Neural progenitor cell (in vitro differentiated cells): ENCODE measurements around the gene RMP24.

Source experiments
- DNase-seq: peaks from one replicate; pipeline ENCODE4 v3.0.0-alpha.2; 2016; ENCODE audit warnings: low spot score
- H2AFZ ChIP-seq: fragments of 200-600 bp; sonication (generic); replicated peaks from 2 replicates; pipeline ENCODE4 v1.6.1; 2016; ENCODE audit warnings: antibody characterized with exemption
- H3F3A ChIP-seq: fragments of 200-600 bp; sonication (generic); 2 replicates; pipeline ENCODE4 v1.6.1; 2016; ENCODE audit warnings: antibody characterized with exemption, low read depth
- H3K27ac ChIP-seq: fragments of 200-600 bp; sonication (generic); 2 replicates; pipeline ENCODE4 v1.5.1; 2016; ENCODE audit warnings: mild to moderate bottlenecking
- H3K27me3 ChIP-seq: fragments of 200-600 bp; sonication (generic); 2 replicates; pipeline ENCODE4 v1.6.1; 2016; ENCODE audit warnings: mild to moderate bottlenecking, moderate library complexity
- H3K36me3 ChIP-seq: fragments of 200-600 bp; sonication (generic); 2 replicates; pipeline ENCODE4 v1.5.1; 2016
- H3K4me1 ChIP-seq: fragments of 200-600 bp; sonication (generic); 2 replicates; pipeline ENCODE4 v1.6.1; 2016; ENCODE audit warnings: mixed run types
- H3K4me2 ChIP-seq: fragments of 200-600 bp; sonication (generic); 2 replicates; pipeline ENCODE4 v1.6.1; 2016
- H3K4me3 ChIP-seq: fragments of 200-600 bp; sonication (generic); 2 replicates; pipeline ENCODE4 v1.5.1; 2016
- H3K79me2 ChIP-seq: fragments of 200-600 bp; sonication (generic); 2 replicates; pipeline ENCODE4 v1.6.1; 2016; ENCODE audit warnings: low read depth
- H3K9ac ChIP-seq: fragments of 200-600 bp; sonication (generic); 2 replicates; pipeline ENCODE4 v1.6.1; 2016
- H3K9me3 ChIP-seq: fragments of 200-600 bp; sonication (generic); 2 replicates; pipeline ENCODE4 v1.5.1; 2016; ENCODE audit warnings: low read depth
- H4K20me1 ChIP-seq: fragments of 200-600 bp; sonication (generic); 2 replicates; pipeline ENCODE4 v1.6.1; 2016; ENCODE audit warnings: low read depth
- H3K27ac Mint-ChIP-seq: 3 replicates; pipeline ENCODE4 v1.8.0; 2021; ENCODE audit warnings: mixed read lengths
- H3K27me3 Mint-ChIP-seq: 2 replicates; pipeline ENCODE4 v1.8.0; 2022; ENCODE audit warnings: low read depth, mild to moderate bottlenecking, inconsistent platforms, moderate library complexity, mixed read lengths; ENCODE audit not compliant: insufficient read depth
- H3K36me3 Mint-ChIP-seq: 3 replicates; pipeline ENCODE4 v1.8.0; 2021; ENCODE audit warnings: mixed read lengths
- H3K4me1 Mint-ChIP-seq: 3 replicates; pipeline ENCODE4 v1.8.0; 2021; ENCODE audit warnings: mixed read lengths
- H3K4me3 Mint-ChIP-seq: 3 replicates; pipeline ENCODE4 v1.8.0; 2021; ENCODE audit warnings: mild to moderate bottlenecking, moderate library complexity, mixed read lengths
- H3K9me3 Mint-ChIP-seq: 3 replicates; pipeline ENCODE4 v1.8.0; 2020; ENCODE audit warnings: mixed read lengths
- EZH2 ChIP-seq: fragments of 200-600 bp; sonication (generic); IDR thresholded peaks from 2 replicates; pipeline ENCODE4 v1.6.1; 2017; ENCODE audit warnings: antibody characterized with exemption, mild to moderate bottlenecking, moderate library complexity
- EZH2phosphoT487 ChIP-seq: fragments of 200-600 bp; sonication (generic); IDR thresholded peaks from 2 replicates; pipeline ENCODE4 v1.6.1; 2017; ENCODE audit warnings: antibody characterized with exemption
- TF ChIP-seq, protein P1 (sequence below): fragments of 200-600 bp; sonication (generic); IDR thresholded peaks from 2 replicates; pipeline ENCODE4 v1.5.1; 2017; ENCODE audit warnings: antibody characterized with exemption, mild to moderate bottlenecking

RMP24 gene

DNA sequence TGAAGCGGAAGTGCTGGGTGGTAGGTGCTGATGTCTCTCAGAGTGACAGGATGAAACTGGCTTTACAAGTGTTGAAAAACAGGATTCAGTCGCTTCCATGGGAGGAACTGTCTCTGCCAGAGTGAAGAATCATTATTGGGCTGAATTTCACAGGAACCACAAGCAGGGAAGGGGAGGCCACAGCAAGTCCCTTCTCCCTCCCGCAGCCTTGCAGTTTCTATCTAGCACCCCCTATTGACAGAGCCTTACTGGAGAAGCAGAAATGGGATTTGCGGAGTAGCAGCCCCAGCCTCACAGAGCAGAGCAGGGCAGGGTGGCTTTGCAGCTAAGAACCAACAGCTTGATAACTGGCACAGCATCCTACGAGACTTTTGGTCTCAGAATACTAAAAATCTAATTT is 33.3 kb upstream of the RMP24 start:
- Histone ChIP-seq H3F3A (no peaks in the 10 kb centered on the region), H3K36me3 (no peaks in the 10 kb centered on the region), H3K4me2 (no peak overlapping the region), H3K79me2 (no peaks in the 10 kb centered on the region), H3K9me3 (no peaks in the 10 kb centered on the region), H3K27ac (no peak overlapping the region), H3K4me3 (no peak overlapping the region), H3K9ac (no peak overlapping the region), H3K4me1 (no peaks in the 10 kb centered on the region), H3K27me3 (no peaks in the 10 kb centered on the region), H4K20me1 (no peaks in the 10 kb centered on the region), H2AFZ (peak overlapping the region; percentile 23)
- peak; percentile 62 for DNase-seq
- H3K27me3 Mint-ChIP-seq, result peaks cover 7% of the 10 kb centered on the region
- H3K4me1 Mint-ChIP-seq, result peaks cover 5% of the 10 kb centered on the region
- H3K9me3 Mint-ChIP-seq, result peaks cover 2% of the 10 kb centered on the region
- no peak overlapping the region for H3K27ac Mint-ChIP-seq
- TF ChIP-seq, protein P1, sequence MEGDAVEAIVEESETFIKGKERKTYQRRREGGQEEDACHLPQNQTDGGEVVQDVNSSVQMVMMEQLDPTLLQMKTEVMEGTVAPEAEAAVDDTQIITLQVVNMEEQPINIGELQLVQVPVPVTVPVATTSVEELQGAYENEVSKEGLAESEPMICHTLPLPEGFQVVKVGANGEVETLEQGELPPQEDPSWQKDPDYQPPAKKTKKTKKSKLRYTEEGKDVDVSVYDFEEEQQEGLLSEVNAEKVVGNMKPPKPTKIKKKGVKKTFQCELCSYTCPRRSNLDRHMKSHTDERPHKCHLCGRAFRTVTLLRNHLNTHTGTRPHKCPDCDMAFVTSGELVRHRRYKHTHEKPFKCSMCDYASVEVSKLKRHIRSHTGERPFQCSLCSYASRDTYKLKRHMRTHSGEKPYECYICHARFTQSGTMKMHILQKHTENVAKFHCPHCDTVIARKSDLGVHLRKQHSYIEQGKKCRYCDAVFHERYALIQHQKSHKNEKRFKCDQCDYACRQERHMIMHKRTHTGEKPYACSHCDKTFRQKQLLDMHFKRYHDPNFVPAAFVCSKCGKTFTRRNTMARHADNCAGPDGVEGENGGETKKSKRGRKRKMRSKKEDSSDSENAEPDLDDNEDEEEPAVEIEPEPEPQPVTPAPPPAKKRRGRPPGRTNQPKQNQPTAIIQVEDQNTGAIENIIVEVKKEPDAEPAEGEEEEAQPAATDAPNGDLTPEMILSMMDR, result peak; percentile 63
- no peak for TF ChIP-seq EZH2
- H3K4me3 Mint-ChIP-seq, result no peak overlapping the region
- no peaks in the 10 kb centered on the region for H3K36me3 Mint-ChIP-seq

DNA sequence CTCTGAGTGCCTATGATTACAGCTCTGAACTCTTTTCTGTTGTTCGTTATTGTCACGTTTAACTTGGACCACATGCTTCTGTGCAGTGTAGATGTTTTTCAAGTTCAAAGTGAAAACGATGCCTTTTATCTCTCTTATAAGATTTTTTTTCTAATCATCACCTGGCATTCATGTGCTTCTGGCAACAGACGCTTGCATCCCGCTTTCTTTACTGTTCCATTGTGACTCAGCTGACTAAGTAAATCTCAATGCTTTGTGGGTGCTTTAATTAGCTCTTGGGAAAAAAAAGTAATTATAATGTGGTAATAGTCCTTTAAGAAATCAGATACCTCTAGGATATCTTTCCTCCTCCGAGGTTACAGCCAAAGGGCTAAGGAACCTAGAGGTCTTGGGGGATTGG is 31.2 kb upstream of the RMP24 start:
- H3K9ac ChIP-seq, result no peak overlapping the region
- H3K4me1 ChIP-seq, result no peaks in the 10 kb centered on the region
- H3K36me3 ChIP-seq, result no peaks in the 10 kb centered on the region
- no peaks in the 10 kb centered on the region for H4K20me1 ChIP-seq
- no peaks in the 10 kb centered on the region for H3K36me3 Mint-ChIP-seq
- H3K79me2 ChIP-seq, result no peaks in the 10 kb centered on the region
- no peaks in the 10 kb centered on the region for H3F3A ChIP-seq
- no peak for DNase-seq
- no peak overlapping the region for H3K27ac ChIP-seq
- no peak overlapping the region for H3K4me3 ChIP-seq
- peaks cover 2% of the 10 kb centered on the region for H3K4me1 Mint-ChIP-seq
- no peaks in the 10 kb centered on the region for H3K27me3 ChIP-seq
- peaks cover 3% of the 10 kb centered on the region for H3K27me3 Mint-ChIP-seq
- no peak overlapping the region for H3K4me2 ChIP-seq
- no peak overlapping the region for H3K27ac Mint-ChIP-seq
- TF ChIP-seq, protein P1, result no peak
- H3K9me3 Mint-ChIP-seq, result peaks cover 2% of the 10 kb centered on the region
- no peak overlapping the region for H2AFZ ChIP-seq
- H3K4me3 Mint-ChIP-seq, result no peak overlapping the region
- no peaks in the 10 kb centered on the region for H3K9me3 ChIP-seq

DNA sequence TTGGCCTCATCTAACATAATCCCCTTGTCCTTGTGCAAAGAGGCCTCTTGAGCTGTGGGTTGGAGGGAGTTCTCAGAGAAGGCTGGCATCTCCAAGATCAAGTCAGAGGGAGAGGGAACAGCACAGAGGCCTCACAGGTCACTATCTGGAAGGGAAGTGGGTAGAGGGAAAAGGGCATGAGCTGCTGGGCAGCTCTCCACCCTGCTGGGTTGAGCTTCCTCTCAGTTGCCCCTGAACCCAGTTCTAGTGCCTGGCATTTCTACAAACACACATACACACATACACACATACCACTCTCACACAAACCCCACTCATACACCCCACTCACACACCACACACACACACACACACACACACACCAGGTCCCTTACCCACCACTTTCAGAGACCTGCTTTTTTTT is 30.3 kb upstream of the RMP24 start:
- Histone ChIP-seq H4K20me1 (no peaks in the 10 kb centered on the region), H3K36me3 (no peaks in the 10 kb centered on the region), H3K4me2 (no peak overlapping the region), H3K27me3 (no peaks in the 10 kb centered on the region), H3F3A (no peaks in the 10 kb centered on the region), H2AFZ (no peak overlapping the region), H3K9me3 (no peaks in the 10 kb centered on the region), H3K27ac (no peak overlapping the region), H3K9ac (no peak overlapping the region), H3K79me2 (no peaks in the 10 kb centered on the region), H3K4me1 (no peaks in the 10 kb centered on the region), H3K4me3 (no peak overlapping the region)
- peaks cover under 1% of the 10 kb centered on the region for H3K27me3 Mint-ChIP-seq
- H3K9me3 Mint-ChIP-seq, result peaks cover 2% of the 10 kb centered on the region
- no peak for TF ChIP-seq EZH2
- TF ChIP-seq, protein P1, result no peak
- no peak for TF ChIP-seq EZH2phosphoT487
- H3K4me1 Mint-ChIP-seq, result peaks cover under 1% of the 10 kb centered on the region
- no peak for DNase-seq
- H3K36me3 Mint-ChIP-seq, result no peaks in the 10 kb centered on the region
- no peak overlapping the region for H3K27ac Mint-ChIP-seq
- H3K4me3 Mint-ChIP-seq, result no peak overlapping the region

DNA sequence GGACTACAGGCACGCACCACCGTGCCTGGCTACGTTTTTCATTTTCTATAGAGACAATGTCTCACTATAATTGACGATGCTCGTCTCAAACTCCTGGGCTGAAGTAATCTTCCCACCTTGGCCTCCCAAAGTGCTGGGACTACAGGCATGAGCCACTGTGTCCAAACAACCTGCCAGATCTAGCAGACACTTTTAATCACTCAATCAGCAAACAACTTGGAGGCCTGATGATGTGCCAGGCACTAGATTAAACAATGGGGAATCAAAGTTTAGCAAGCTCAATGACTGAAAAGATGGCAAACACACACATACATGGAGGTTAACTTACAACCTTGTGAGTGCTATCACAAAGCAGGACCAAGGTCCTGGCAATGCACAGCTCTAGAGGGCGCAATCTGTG is 29.8 kb upstream of the RMP24 start:
- no peak overlapping the region for H3K4me2 ChIP-seq
- no peak for DNase-seq
- H3K4me3 ChIP-seq, result no peak overlapping the region
- no peaks in the 10 kb centered on the region for H4K20me1 ChIP-seq
- H2AFZ ChIP-seq, result no peak overlapping the region
- H3K9ac ChIP-seq, result no peak overlapping the region
- no peaks in the 10 kb centered on the region for H3K4me1 ChIP-seq
- no peaks in the 10 kb centered on the region for H3K36me3 Mint-ChIP-seq
- no peaks in the 10 kb centered on the region for H3K27me3 ChIP-seq
- no peaks in the 10 kb centered on the region for H3K9me3 ChIP-seq
- TF ChIP-seq EZH2, result no peak
- no peak overlapping the region for H3K27ac ChIP-seq
- H3K9me3 Mint-ChIP-seq, result peaks cover under 1% of the 10 kb centered on the region
- H3F3A ChIP-seq, result no peaks in the 10 kb centered on the region
- H3K27ac Mint-ChIP-seq, result no peak overlapping the region
- no peaks in the 10 kb centered on the region for H3K4me1 Mint-ChIP-seq
- H3K4me3 Mint-ChIP-seq, result no peak overlapping the region
- no peaks in the 10 kb centered on the region for H3K27me3 Mint-ChIP-seq
- no peaks in the 10 kb centered on the region for H3K79me2 ChIP-seq
- H3K36me3 ChIP-seq, result no peaks in the 10 kb centered on the region
